GM21529 (cell line): ENCODE measurements around the gene CD58.

ENCODE experiments used
- ATAC-seq: cut with Tn5 transposase; IDR thresholded peaks from one replicate; pipeline ENCODE4 v1.9.1; 2021; ENCODE audit not compliant: unreplicated experiment

Gene CD58

GRCh38 chr1:116511459-116512019 lies 59.3 kb downstream of the CD58 start:
- ATAC-seq = no peak

- ATAC-seq = no peak
These were observed 60.5 kb downstream of the CD58 start for GRCh38 chr1:116510361-116510760.

DNA sequence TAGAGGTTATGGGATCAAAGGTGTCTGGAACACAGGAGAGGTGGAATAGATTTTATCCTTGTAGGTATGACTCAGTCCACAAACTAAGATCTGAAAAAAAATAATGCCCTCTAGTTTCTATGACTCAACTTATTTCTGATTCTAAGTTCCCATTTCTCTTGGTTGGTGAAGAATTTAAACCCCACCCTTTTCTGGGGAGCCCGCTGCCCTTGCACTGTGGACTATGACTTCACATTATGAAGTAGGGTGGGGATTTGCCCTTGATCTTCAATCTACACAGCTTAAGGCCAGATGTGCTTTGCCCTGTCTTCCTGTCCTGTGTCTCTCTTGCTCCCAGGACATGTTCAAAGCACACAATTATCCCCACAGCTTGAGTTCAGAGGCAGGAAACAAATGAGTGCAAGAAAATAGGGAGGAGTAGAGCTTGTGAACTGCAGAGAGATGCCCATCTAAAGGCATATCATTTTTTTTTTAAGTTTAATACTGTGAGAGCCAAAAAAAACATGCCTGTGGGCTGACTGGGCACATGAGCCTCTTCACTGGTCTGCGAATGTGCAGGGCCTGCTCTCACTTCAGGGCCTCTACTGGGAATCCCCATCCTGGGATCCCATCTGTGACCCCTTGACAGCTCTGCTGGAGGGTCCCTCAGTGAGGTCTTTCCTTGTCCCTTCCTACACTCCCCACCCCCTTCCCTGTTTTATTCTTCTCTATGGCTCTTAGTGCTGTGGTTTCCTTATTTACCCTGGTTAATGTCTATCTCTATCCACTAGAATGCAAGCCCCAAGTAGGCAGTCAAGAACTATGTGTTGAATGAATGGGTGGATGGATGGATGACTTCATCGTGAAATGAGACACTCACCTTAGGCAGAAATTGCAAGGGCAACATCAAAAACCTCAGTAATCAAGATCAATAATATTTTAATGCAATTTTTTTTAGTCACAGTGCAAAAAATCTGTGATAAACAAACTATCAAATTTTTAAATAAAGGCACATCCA lies 61.5 kb downstream of the CD58 start:
- ATAC-seq = peak; percentile 35

DNA sequence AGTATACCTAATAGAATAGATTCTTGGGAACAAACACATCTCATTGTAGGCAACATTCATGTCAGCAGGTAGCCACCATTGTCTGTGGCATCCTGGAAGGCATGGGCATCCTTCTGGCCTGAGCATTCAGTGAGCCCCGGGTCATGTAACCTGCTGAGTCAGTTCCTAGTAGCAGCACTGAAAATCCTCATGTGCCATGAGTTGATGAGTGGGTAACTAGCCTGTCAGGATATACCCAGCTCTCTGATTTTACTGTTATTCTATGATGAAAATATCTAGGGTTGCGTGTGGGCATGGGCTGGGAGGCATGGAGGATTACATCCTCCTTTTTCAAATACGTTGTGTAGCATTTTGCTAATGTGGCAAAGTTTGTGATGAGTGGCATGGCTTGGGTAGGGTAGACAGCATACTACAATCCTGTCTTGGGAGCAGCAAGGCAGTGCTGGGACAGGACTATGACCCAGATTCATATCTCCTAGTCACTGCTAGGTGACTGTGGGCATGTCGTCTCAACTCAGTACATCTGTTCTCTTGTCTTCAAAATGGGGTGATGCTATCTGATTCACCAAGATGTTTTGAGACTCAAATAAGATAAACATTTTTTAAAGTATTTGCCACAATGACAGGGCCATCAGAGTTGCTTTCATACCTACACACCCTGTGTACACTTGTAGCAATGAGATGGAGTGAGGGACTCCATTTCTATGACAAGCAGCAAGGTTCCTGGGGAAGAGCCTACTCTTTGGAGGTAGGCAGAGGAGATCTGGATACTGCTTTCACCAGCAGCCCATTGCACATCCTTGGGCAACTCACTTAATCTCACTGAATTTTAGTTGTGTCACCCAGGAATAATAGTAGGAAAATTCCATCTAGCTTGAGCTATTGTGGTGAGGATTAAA lies 62.5 kb downstream of the CD58 start:
- ATAC-seq = no peak

GRCh38 chr1:116507631-116508030 lies 63.2 kb downstream of the CD58 start:
- no peak for ATAC-seq

DNA sequence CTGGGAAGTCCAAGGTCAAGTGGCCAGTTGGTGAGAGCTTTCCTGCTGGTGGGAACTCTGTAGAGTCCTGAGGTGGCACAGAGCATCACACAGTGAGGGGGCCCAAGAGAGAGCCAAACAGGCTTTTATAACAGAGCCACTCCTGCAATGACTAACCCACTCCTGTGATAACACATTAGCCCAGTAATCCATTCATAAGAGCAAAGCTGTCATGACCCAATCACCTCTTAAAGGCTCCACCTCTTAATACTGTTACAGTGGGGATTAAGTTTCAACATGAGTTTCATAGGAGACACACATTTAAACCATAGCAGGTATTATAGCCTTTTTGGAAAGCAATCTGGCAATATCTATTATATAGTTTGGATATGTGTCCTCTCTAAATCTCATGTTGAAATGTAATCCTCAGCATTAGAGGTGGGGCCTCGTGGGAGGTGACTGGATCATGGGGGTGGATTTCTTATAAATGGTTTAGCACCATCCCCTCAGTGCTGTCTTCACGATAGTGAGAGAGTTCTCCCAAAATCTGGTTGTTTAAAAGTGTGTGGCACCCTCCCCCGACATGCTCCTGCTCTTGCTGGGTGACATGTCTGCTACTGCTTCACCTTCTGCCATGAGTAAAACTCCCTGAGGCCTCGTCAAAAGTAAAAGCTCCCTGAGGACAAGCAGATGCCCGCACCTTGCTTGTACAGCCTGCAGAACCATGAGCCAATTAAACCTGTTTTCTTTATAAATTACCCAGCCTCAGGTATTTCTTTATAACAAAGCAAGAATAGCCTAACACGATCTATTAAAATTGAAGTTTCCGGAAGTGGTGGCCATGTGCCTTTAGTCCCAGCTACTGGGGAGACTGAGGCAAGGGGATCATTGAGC lies 64.5 kb downstream of the CD58 start:
- no peak for ATAC-seq

GRCh38 chr1:116504308-116505156 lies 66.3 kb downstream of the CD58 start:
- peak; percentile 90 for ATAC-seq

- no peak for ATAC-seq
These were observed 67.1 kb downstream of the CD58 start for GRCh38 chr1:116503546-116504307.

GRCh38 chr1:116502671-116503314 lies 68.0 kb downstream of the CD58 start:
- ATAC-seq = no peak

GRCh38 chr1:116501870-116502244 lies 69.0 kb downstream of the CD58 start:
- no peak for ATAC-seq

- ATAC-seq = no peak
These were observed 69.5 kb downstream of the CD58 start for GRCh38 chr1:116501125-116501869.

GRCh38 chr1:116498789-116499628 lies 71.8 kb downstream of the CD58 start:
- no peak for ATAC-seq

GRCh38 chr1:116497656-116498055 lies 73.2 kb downstream of the CD58 start:
- no peak for ATAC-seq

DNA sequence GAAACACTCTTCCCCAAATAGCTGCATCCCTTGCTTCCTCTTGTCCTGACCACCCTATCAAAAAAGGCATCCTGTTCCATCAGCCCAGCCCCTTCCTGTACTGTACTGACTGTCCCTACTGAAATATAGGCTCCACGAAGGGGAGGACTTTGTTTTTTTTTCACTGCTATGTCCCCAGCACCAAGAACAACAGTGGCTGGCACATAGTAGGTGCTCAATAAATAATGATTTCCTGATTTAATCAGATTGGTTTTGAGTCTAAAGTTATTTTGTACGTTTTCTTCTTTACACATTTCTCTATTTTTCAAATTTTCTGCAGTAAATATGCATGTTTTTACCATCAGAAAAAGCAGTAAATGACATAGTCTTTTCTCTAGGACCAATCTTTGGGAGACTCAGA lies 73.9 kb downstream of the CD58 start:
- no peak for ATAC-seq

DNA sequence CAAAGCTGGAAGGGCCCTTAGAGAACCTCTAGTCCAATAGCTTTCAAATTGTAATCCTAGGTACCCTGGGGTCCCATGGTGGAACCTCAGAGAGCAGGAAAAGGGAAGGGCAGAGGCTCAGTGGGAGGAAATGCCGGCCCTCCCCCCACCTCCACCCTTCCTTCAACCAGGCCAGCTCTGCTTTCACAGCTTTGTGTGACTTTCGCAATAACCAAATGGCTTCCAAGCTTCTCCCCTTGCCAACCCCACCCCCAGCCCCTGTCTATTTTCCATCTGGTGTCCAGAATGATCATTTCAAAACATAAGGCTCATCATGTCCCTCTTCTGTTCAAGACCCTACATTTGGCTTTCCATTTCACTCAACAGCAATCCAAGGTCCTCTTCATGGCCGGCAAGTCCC lies 74.4 kb downstream of the CD58 start:
- no peak for ATAC-seq

DNA sequence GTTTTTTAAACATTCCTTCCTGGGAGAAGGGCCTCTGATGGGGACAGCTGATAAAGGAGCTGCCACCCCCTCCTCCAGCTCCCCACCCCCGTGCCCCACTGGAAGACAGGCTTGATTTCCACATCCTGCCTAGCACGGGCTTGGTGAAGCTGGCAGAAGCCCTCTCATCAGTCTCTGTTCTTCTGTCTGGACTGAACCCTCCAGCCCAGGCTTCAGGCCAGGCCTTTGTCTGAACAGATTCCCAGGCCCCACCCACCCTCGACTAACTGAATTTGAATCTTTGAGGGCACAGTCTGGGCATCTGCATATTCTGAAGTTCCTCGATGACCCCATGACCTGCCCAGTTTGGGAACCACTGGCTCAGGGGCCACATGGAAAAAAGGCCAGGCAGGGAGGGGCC lies 75.3 kb downstream of the CD58 start:
- no peak for ATAC-seq

- no peak for ATAC-seq
These were observed 76.1 kb downstream of the CD58 start for GRCh38 chr1:116494745-116495144.
